Esophagus muscularis mucosa (tissue), 3 donors: ENCODE results near the gene SLC41A3.

ENCODE experiments used
- POLR2A ChIP-seq: fragments of 450-650 bp; IDR thresholded peaks from one replicate; pipeline ENCODE4 v1.6.1; 2017; ENCODE audit warnings: antibody characterized with exemption, moderate library complexity, mild to moderate bottlenecking, low read depth
- POLR2AphosphoS5 ChIP-seq, 2 donors: sonication (generic); formaldehyde crosslinking; IDR thresholded peaks; one replicate each; pipeline ENCODE4 v1.6.1; 2017; ENCODE audit warnings: antibody characterized with exemption in 2 of 2
- TF ChIP-seq, protein P1 (sequence below), 3 experiments: fragments of 200-600 bp in 2 of 3; fragments of 450-650 bp in 1 of 3; sonication (generic) in 2 of 3; IDR thresholded peaks; one replicate each; pipeline ENCODE4 v1.5.1; 2017 to 2019; ENCODE audit warnings: antibody characterized with exemption in 3 of 3, mild to moderate bottlenecking in 2 of 3, moderate library complexity in 1 of 3

DNA sequence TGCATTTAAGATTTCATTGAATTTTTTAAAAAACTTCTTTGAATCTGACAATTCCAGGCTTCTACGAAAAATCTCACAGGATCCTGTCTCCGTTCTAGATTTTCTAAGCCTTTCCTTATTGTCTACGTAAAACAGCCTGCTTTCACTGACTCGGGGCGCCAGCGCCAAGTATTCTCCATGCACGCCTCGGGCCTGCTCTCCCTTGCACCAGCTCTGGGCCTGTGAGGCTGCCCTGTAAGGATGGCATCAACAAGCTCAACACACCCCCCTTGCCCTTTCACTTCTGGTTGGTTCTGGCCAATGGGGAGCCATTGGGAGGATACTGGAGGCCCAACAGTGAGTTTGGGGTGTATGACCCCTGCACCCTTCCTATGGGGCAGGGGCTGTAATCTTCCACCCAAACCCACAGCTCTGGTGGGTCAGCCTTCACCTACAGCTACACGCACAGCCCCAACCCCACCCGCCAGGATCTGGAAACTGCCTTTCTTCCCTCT, 47.8 kb downstream of the SLC41A3 start:
- TF ChIP-seq, protein P1, sequence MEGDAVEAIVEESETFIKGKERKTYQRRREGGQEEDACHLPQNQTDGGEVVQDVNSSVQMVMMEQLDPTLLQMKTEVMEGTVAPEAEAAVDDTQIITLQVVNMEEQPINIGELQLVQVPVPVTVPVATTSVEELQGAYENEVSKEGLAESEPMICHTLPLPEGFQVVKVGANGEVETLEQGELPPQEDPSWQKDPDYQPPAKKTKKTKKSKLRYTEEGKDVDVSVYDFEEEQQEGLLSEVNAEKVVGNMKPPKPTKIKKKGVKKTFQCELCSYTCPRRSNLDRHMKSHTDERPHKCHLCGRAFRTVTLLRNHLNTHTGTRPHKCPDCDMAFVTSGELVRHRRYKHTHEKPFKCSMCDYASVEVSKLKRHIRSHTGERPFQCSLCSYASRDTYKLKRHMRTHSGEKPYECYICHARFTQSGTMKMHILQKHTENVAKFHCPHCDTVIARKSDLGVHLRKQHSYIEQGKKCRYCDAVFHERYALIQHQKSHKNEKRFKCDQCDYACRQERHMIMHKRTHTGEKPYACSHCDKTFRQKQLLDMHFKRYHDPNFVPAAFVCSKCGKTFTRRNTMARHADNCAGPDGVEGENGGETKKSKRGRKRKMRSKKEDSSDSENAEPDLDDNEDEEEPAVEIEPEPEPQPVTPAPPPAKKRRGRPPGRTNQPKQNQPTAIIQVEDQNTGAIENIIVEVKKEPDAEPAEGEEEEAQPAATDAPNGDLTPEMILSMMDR (IDR thresholded peaks at IDR 0.05), result no peak
- TF ChIP-seq POLR2A (no peak), POLR2AphosphoS5 (IDR thresholded peaks at IDR 0.05) (no peak)
